Stimulated activated CD4-positive, alpha-beta T cell treated with anti-CD3 and anti-CD28 coated beads, Interleukin-2, amount 100 ng/mL, for 24 hours (primary cell): ENCODE results near the gene COQ4.

Source experiments
- DNase-seq, 2 donors: peaks; one replicate each; pipeline ENCODE4 v3.0.0-alpha.2; 2020

COQ4 gene

GRCh38 chr9:128342971-128343680, 20.5 kb downstream of the COQ4 start:
- DNase-seq: no peak

- no peak for DNase-seq
Measured at GRCh38 chr9:128343855-128344254, 21.2 kb downstream of the COQ4 start.

GRCh38 chr9:128344931-128345605, 22.4 kb downstream of the COQ4 start:
- DNase-seq: no peak

GRCh38 chr9:128349125-128349524, 26.5 kb downstream of the COQ4 start:
- no peak for DNase-seq

- no peak for DNase-seq
Measured at GRCh38 chr9:128349772-128350171, 27.1 kb downstream of the COQ4 start.

- no peak for DNase-seq
Measured at GRCh38 chr9:128355451-128355850, 32.8 kb downstream of the COQ4 start.

- no peak for DNase-seq
Measured at GRCh38 chr9:128358090-128358489, 35.5 kb downstream of the COQ4 start.

- no peak for DNase-seq
Measured at GRCh38 chr9:128358861-128359260, 36.2 kb downstream of the COQ4 start.

GRCh38 chr9:128360826-128361225, 38.2 kb downstream of the COQ4 start:
- no peak for DNase-seq

- DNase-seq: no peak
Measured at GRCh38 chr9:128361296-128361985, 38.8 kb downstream of the COQ4 start.

- peak; percentile 72 to 73 for DNase-seq
Measured at GRCh38 chr9:128361986-128362646, 39.5 kb downstream of the COQ4 start.

GRCh38 chr9:128362774-128363173, 40.1 kb downstream of the COQ4 start:
- no peak for DNase-seq

GRCh38 chr9:128365525-128365924, 42.9 kb downstream of the COQ4 start:
- DNase-seq: no peak

GRCh38 chr9:128369024-128369706, 46.5 kb downstream of the COQ4 start:
- DNase-seq: no peak

GRCh38 chr9:128370367-128370751, 47.7 kb downstream of the COQ4 start:
- DNase-seq: no peak

GRCh38 chr9:128370752-128371629, 48.4 kb downstream of the COQ4 start, which contains the start of gene URM1:
URM1 (plus strand) TSS chr9:128371374; CDS start chr9:128371381, 7 bp downstream.
- DNase-seq: peak; percentile 96

- DNase-seq: no peak
Measured at GRCh38 chr9:128371630-128372117, 49.0 kb downstream of the COQ4 start.

- DNase-seq: no peak
Measured at GRCh38 chr9:128372188-128372641, 49.6 kb downstream of the COQ4 start.

GRCh38 chr9:128372784-128373183, 50.1 kb downstream of the COQ4 start:
- DNase-seq: no peak

GRCh38 chr9:128374221-128374675, 51.6 kb downstream of the COQ4 start:
- no peak for DNase-seq

GRCh38 chr9:128375865-128376264, 53.2 kb downstream of the COQ4 start:
- no peak for DNase-seq
